T47D (cell line): ENCODE measurements around the gene VAV3.
"Not testable (repeated sequence)": the region's sequence is repeated elsewhere in the genome, so short reads cannot be mapped to it uniquely, and the experiment has no call there.

Experiments used
- DNase-seq, 2 experiments: peaks; one replicate each; pipeline versions ENCODE4 v3.0.0 to v3.0.0-alpha.2; 2011 to 2012; ENCODE audit warnings: low read depth in 1 of 2, low spot score in 1 of 2
- JUND ChIP-seq: IDR thresholded peaks from 2 replicates; pipeline ENCODE4 v1.6.1; 2012; ENCODE audit warnings: low read depth
- in situ Hi-C: cut with HindIII; loops from 2 replicates; pipeline ENCODE4 v1.10.0; 2016; ENCODE audit warnings: low sequenced_read_pairs, low pct_unique_long_range_greater_than_20kb

The VAV3 gene

GRCh38 chr1:107865627-107866026 lies 99.4 kb downstream of the VAV3 start:
- no peak for TF ChIP-seq JUND
- DNase-seq: no peak

GRCh38 chr1:107863342-107863741 lies 101.6 kb downstream of the VAV3 start:
- no peak for DNase-seq
- in situ Hi-C loops: no loop called here
- no peak for TF ChIP-seq JUND

More at GRCh38 chr1:107865627-107866026, 99.4 kb downstream of the VAV3 start:
- in situ Hi-C loops: no loop called here

GRCh38 chr1:107862064-107862463 lies 102.9 kb downstream of the VAV3 start:
- TF ChIP-seq JUND: no peak
- no peak for DNase-seq
- in situ Hi-C loops: no loop called here

GRCh38 chr1:107858323-107858722 lies 106.7 kb downstream of the VAV3 start:
- in situ Hi-C loops: no loop called here
- no peak for TF ChIP-seq JUND
- no peak for DNase-seq

- TF ChIP-seq JUND: no peak
- no peak for DNase-seq
- in situ Hi-C loops: no loop called here
These were observed 113.6 kb downstream of the VAV3 start for GRCh38 chr1:107851418-107851817.

- DNase-seq, in situ Hi-C loops: not testable (repeated sequence)
These were observed 120.3 kb downstream of the VAV3 start for GRCh38 chr1:107844541-107845194.

- in situ Hi-C loops: no loop called here
- TF ChIP-seq JUND: no peak
- DNase-seq: no peak
These were observed 121.0 kb downstream of the VAV3 start for GRCh38 chr1:107843989-107844388.

- no peak for TF ChIP-seq JUND
- in situ Hi-C loops: no loop called here
- no peak for DNase-seq
These were observed 122.7 kb downstream of the VAV3 start for GRCh38 chr1:107842241-107842640.

GRCh38 chr1:107840725-107841124 lies 124.3 kb downstream of the VAV3 start:
- in situ Hi-C loops: no loop called here
- no peak for TF ChIP-seq JUND
- DNase-seq: no peak

GRCh38 chr1:107838056-107838455 lies 126.9 kb downstream of the VAV3 start:
- in situ Hi-C loops: no loop called here
- no peak for TF ChIP-seq JUND

GRCh38 chr1:107835151-107835670 lies 129.8 kb downstream of the VAV3 start:
- DNase-seq: no peak
- no peak for TF ChIP-seq JUND
- in situ Hi-C loops: no loop called here

More at GRCh38 chr1:107838056-107838455, 126.9 kb downstream of the VAV3 start:
- DNase-seq: no peak

GRCh38 chr1:107833061-107833460 lies 131.9 kb downstream of the VAV3 start:
- in situ Hi-C loops: no loop called here
- no peak for TF ChIP-seq JUND
- DNase-seq: no peak

GRCh38 chr1:107831921-107832320 lies 133.1 kb downstream of the VAV3 start:
- in situ Hi-C loops: no loop called here
- no peak for TF ChIP-seq JUND
- DNase-seq: no peak

- DNase-seq: peak in 1 of 2 experiments; percentile 45
- TF ChIP-seq JUND: no peak
- in situ Hi-C loops: no loop called here
These were observed 134.5 kb downstream of the VAV3 start for GRCh38 chr1:107830526-107830925.
